Right lobe of liver (tissue), 4 donors: ENCODE results near the gene EIPR1.

Experiments used
- POLR2A ChIP-seq: fragments of 450-650 bp; IDR thresholded peaks from one replicate; pipeline ENCODE4 v1.6.1; 2017; ENCODE audit warnings: antibody characterized with exemption, mild to moderate bottlenecking
- TF ChIP-seq, protein P1 (sequence below), 4 donors: fragments of 200-600 bp in 3 of 4; fragments of 450-650 bp in 1 of 4; IDR thresholded peaks; one replicate each; pipeline versions ENCODE4 v1.5.1 to v1.8.0; 2016 to 2022; ENCODE audit warnings: antibody characterized with exemption in 4 of 4, mild to moderate bottlenecking in 2 of 4
- donor health status: DM: no; HTN: no; CAD: no.
- donor health status: DM: no; HTN: no; CAD: no.
- donor health status: DM: no; HTN: yes; CAD: no.

DNA sequence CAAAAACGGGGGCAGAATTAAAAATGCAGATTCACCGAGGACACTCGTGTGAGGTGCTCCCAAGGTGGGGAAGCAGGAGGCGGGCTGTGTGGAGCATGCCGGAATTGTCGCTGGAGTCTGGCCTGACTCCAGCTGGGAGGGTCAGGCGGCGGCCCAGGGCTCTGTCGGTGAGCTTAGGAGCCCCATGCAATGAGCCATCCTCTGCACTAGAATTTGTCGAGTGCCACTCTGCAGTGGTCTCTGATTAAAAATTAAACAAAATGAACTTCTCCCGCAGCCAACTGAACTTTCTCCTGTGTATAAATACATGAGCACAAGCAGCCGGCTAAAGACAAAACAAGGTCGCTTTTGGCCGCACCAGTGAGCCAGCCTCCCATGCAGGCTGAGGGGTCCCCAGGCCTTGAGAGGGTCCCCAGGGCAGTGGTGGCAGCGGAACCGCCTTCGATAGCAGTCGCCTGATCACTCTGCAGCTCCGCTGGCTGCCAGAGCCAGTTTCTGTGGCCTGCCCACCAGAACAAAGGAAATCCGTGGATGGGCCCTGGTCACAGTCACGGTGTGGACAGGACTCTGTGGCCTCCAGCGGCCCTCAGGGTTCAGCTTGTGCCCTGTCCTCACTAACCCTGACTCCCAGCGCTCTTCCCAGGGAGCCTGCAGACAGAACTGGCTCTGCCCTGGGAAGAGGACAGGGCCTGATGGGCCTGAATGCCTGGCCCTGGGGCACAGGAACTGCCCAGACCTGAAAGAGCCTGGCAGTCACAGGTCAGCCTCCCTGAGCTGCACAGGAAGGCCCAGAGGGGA is 201.3 kb downstream of the EIPR1 start:
- TF ChIP-seq, protein P1, sequence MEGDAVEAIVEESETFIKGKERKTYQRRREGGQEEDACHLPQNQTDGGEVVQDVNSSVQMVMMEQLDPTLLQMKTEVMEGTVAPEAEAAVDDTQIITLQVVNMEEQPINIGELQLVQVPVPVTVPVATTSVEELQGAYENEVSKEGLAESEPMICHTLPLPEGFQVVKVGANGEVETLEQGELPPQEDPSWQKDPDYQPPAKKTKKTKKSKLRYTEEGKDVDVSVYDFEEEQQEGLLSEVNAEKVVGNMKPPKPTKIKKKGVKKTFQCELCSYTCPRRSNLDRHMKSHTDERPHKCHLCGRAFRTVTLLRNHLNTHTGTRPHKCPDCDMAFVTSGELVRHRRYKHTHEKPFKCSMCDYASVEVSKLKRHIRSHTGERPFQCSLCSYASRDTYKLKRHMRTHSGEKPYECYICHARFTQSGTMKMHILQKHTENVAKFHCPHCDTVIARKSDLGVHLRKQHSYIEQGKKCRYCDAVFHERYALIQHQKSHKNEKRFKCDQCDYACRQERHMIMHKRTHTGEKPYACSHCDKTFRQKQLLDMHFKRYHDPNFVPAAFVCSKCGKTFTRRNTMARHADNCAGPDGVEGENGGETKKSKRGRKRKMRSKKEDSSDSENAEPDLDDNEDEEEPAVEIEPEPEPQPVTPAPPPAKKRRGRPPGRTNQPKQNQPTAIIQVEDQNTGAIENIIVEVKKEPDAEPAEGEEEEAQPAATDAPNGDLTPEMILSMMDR (IDR thresholded peaks at IDR 0.05), result no peak
- TF ChIP-seq POLR2A, result no peak
